NCI-H1105 (cell line): ENCODE measurements around the gene TEDC2.

ENCODE experiments used
- DNase-seq: peaks from one replicate; lab custom pipeline; 2025; lab: John Stamatoyannopoulos, UW

TEDC2 gene

GRCh38 chr16:2465653-2466415 lies 5.9 kb downstream of the TEDC2 start:
- DNase-seq, result no peak

DNA sequence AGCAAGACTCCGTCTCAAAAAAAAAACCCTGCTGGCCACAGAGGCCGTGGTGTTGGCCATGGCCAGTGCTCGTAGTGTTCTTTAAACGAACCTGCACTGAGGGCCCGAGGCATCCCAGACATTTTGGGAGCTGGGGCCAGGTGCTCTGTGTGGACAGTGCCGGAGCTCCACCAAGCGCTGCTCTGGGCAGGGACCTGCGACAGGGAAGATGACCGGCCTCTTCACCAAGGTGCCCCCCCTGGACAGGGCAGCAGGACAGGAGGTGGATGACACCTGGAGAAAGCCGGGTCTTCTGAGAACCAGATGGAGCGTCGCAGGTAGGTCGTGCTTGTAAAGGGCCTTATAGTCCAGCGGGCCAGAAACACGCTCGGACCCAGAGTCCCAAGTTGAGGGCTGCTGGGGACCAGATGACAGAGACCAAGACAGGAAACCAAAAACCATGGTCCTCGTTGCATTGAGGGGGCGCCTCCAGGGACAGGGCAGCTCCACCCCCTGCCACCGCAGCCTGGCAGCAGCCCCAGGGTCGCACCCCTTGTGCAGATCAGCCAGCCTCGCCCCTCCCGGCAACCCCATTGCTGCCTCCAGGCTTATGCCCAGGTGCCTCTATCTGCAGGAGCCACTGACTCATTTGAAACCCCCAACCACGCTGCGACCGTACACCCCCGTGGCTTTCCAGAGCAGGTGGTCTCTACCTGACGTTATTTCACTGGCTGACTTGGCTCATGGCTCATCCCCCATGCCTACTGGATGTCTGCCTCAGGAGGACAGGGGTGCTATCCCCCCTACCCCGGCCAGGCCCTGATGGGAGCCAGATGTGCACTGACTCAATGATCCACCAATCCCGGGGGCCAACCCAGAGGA lies 7.0 kb downstream of the TEDC2 start:
- DNase-seq, result no peak

DNA sequence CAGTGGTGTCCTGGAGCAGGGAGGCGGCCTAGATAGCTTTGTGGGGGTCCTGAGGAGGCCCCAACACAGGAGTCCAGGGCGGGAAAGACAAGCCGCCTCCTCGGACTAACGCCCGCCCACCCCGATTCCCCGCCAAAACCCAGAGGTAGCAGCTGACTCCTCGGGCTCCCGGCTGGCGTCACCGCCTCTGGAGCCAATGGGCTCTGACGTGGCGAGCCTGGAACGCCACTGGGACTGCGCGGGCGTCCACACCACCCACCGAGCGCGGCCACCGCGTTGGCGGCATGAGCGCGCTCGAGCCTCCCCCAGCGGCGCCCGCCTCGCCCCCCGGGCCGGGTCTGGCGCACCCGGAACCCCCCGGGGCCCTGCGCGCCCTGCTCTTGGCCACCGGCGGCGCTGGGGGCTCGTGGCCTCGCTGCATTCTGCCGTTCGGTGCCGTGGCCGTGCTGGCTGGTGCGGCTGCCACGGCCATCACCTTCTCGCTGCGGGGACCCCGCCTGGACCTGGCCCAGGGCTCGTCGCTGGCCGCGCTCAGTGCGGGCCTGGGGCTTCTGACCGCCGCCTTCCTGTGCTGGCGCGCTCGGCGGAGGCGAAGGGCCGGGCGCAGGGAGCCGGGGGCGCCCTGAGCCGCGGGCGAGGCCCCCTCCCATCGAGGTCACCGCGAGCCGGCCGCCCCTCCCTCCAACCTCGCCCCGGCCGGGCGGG lies 7.8 kb downstream of the TEDC2 start:
- peak; percentile 72 for DNase-seq

DNA sequence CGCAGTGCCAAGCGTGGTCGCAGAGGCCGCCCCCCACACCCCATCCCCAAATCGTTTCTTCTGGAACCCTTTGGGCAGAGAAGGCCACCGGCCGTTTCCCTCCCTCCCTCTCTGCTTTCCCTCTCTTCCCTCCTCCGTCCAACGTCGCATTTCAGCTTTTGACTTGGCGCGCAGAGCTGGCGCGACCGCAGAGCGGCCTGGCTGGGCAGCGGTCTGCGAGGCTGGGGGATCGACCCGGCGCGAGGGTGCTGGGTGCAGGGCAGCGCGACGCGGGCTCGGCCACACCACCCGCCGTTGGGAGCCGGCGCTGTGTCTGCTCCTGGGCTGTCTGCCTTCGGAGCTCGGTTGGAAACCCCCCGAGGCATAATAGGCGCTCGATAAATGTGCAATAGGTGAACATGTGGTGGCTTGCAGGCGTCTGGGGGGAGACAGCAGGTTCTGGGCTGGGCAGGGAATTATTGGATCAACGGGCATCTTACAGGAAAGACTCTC lies 8.4 kb downstream of the TEDC2 start:
- DNase-seq, result peak; percentile 82

GRCh38 chr16:2468725-2469398 lies 9.0 kb downstream of the TEDC2 start:
- DNase-seq, result peak; percentile 87

- no peak for DNase-seq
These were observed 9.7 kb downstream of the TEDC2 start for GRCh38 chr16:2469399-2470233.

GRCh38 chr16:2470234-2470601 lies 10.3 kb downstream of the TEDC2 start:
- no peak for DNase-seq

GRCh38 chr16:2470603-2471015 lies 10.7 kb downstream of the TEDC2 start:
- no peak for DNase-seq

GRCh38 chr16:2471016-2471652 lies 11.2 kb downstream of the TEDC2 start, which contains the start of gene NTN3:
Gene NTN3 (plus strand): TSS chr16:2471297. CDS start chr16:2471702, 405 bp downstream.
- no peak for DNase-seq

- no peak for DNase-seq
These were observed 12.0 kb downstream of the TEDC2 start for GRCh38 chr16:2471653-2472487.

DNA sequence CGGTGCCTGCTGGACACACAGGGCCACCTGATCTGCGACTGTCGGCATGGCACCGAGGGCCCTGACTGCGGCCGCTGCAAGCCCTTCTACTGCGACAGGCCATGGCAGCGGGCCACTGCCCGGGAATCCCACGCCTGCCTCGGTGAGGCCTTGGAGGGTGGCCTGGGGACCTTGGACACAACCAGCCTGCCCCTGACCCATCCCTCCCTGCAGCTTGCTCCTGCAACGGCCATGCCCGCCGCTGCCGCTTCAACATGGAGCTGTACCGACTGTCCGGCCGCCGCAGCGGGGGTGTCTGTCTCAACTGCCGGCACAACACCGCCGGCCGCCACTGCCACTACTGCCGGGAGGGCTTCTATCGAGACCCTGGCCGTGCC lies 12.6 kb downstream of the TEDC2 start:
- DNase-seq, result no peak

GRCh38 chr16:2472885-2473445 lies 13.1 kb downstream of the TEDC2 start:
- DNase-seq, result no peak

DNA sequence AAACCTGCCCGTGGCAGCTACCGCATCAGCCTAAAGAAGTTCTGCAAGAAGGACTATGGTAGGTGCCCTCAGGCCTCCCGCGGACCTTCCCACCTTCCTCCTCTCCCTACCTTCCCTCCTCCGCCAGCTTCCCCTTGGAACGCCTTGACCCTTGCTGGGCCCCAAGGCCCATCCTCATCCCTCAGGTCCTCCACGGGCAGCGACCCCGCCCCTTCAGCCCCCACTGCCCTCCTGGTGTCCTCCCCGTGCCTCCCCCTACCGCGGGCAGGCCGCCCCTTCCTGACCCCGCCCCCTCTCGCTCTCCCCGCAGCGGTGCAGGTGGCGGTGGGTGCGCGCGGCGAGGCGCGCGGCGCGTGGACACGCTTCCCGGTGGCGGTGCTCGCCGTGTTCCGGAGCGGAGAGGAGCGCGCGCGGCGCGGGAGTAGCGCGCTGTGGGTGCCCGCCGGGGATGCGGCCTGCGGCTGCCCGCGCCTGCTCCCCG lies 13.6 kb downstream of the TEDC2 start:
- DNase-seq, result no peak

GRCh38 chr16:2473999-2474876 lies 14.3 kb downstream of the TEDC2 start:
- no peak for DNase-seq

- DNase-seq, result no peak
These were observed 15.0 kb downstream of the TEDC2 start, which contains the start of gene TBC1D24 for GRCh38 chr16:2474877-2475412. Gene TBC1D24 (plus strand): TSS chr16:2475127. CDS start chr16:2496149, 21,022 bp downstream.

- DNase-seq, result no peak
These were observed 15.8 kb downstream of the TEDC2 start for GRCh38 chr16:2475413-2476344.
